Thyroid gland (tissue), 4 donors: ENCODE data around the gene WBP1L.

Experiments used
- POLR2A ChIP-seq, 2 donors: fragments of 450-650 bp; IDR thresholded peaks; one replicate each; pipeline ENCODE4 v1.6.1; 2017; ENCODE audit warnings: antibody characterized with exemption in 2 of 2, mild to moderate bottlenecking in 2 of 2, moderate library complexity in 1 of 2
- TF ChIP-seq, protein P1 (sequence below), 6 experiments: fragments of 200-600 bp in 3 of 6; fragments of 450-650 bp in 3 of 6; sonication (generic) in 3 of 6; IDR thresholded peaks; one replicate each; pipeline ENCODE4 v1.5.1; 2016 to 2019; ENCODE audit warnings: antibody characterized with exemption in 6 of 6, mild to moderate bottlenecking in 2 of 6, inconsistent platforms in 1 of 6, moderate library complexity in 1 of 6

GRCh38 chr10:102841827-102842345 is 98.1 kb downstream of the WBP1L start:
- TF ChIP-seq, protein P1, sequence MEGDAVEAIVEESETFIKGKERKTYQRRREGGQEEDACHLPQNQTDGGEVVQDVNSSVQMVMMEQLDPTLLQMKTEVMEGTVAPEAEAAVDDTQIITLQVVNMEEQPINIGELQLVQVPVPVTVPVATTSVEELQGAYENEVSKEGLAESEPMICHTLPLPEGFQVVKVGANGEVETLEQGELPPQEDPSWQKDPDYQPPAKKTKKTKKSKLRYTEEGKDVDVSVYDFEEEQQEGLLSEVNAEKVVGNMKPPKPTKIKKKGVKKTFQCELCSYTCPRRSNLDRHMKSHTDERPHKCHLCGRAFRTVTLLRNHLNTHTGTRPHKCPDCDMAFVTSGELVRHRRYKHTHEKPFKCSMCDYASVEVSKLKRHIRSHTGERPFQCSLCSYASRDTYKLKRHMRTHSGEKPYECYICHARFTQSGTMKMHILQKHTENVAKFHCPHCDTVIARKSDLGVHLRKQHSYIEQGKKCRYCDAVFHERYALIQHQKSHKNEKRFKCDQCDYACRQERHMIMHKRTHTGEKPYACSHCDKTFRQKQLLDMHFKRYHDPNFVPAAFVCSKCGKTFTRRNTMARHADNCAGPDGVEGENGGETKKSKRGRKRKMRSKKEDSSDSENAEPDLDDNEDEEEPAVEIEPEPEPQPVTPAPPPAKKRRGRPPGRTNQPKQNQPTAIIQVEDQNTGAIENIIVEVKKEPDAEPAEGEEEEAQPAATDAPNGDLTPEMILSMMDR (IDR thresholded peaks at IDR 0.05) = no peak
- TF ChIP-seq POLR2A (IDR thresholded peaks at IDR 0.05) = no peak
